VCaP (cell line): ENCODE results near the gene MAMLD1.

ENCODE experiments used
- H3K27ac ChIP-seq: fragments of 450-650 bp; 2 replicates; pipeline ENCODE4 v1.5.1; 2017
- CTCF ChIP-seq: fragments of 450-650 bp; conservative IDR thresholded peaks from 2 replicates; pipeline ENCODE4 v1.5.1; 2017; ENCODE audit warnings: mild to moderate bottlenecking, moderate library complexity

MAMLD1 gene

DNA sequence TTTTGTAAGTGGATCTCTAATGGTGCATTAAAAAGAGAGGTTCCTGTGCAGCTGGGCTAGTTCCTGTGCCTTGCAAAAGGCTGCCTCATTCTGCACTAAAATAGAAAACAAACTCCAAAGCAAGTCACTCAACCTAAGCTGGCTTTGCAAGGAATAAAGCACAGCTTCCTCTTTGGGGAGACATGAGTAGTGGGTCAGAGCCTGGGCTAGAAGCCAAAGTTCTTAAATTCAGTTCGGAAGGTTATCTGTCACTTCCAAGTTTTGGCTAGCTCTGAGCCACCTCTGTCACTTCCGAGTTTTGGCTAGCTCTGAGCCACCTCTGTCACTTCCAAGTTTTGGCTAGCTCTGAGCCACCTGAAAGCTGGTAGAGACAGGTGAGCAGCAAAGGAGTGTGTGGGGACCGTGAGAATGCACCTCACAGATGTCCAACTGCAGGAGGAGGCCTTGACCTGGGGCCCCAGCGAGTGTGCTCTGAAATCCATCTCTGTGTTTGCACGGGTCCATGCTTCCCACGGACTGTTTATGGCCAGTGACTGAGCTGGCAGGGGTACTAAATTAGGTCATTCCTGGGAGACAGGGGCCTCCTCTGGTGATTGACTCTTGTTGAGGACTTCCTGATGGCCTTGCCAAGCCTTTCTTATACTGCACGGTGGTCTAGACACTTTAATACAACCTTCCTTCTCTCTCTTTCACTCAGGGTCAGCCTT is 36.4 kb upstream of the MAMLD1 start:
- no peak for TF ChIP-seq CTCF
- H3K27ac ChIP-seq: no peak overlapping the region

DNA sequence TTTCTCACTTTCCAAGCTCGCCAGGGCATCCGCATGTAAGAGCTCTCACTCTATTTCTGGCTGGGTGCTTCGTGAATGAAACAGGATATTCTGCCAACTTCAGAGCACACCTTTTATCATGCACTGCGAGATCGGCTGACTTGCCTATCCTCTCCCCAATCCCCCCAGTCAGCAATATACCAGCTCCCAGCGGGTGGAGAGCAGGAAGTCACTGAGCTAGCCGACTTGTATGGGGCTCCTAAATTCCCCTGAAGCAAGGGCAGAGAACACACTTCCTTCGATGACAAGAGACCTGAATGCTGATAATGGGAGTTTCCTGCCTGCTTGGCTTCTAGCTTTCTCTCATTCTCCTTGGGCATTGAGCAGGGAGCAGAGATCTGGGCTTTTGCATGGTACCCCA is 33.8 kb upstream of the MAMLD1 start:
- H3K27ac ChIP-seq: no peak overlapping the region
- no peak for TF ChIP-seq CTCF

DNA sequence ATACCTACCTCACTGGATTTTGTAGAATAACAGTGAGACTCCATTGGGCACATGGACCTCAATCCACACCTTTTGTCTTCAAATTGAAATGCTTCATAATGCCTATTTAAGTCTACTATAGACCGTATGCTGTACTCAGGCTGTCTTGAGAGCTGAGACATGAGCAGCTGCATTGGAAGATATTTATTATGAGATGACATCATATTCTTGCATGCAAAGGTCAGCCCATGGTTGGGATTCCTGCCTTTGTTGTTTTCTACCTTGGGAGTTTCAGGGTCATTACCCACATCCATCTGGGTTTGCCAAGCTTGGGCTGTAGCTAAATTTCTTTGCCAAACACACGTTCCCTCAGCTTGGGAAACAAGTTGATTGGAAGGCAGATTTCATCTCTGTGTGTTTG is 33.2 kb upstream of the MAMLD1 start:
- TF ChIP-seq CTCF: no peak
- H3K27ac ChIP-seq: no peak overlapping the region

DNA sequence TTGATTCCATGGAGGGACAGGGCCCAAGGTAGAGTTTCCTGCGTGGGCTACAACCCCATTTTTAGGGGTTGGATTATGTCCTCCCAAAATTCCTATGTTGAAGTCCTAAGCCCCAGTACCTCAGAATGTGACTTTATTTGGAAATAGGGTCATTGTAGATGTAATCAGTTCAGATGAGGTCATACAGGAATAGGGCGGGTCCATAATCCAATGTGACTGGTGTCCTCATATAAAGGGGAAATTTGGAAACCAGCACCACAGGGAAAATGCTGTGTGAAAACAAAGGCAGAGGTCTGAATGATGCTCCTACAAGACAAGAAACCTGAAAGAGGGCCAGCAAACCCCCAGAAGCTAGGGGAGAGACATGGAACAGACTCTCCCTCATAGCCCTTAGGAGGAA is 31.1 kb upstream of the MAMLD1 start:
- TF ChIP-seq CTCF: no peak
- H3K27ac ChIP-seq: no peak overlapping the region

DNA sequence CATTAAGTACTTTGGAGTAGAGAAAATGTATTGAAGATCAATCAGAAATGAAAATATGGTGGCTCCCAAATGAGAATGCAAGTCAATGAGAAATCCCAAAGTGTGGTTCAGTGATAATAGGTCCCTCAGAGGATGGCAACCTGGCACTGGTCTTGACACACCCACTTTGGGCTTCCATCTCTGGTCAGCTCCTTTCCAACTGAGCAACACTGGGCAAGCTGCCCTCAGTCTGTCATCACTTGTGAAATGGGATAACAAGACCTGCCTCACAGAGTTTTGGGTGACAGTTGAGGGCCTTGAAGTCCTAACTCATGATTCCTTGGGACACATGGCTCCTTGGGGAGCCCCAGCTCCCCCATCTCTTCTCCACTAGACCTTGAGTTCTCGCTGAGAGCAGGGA is 29.0 kb upstream of the MAMLD1 start:
- no peak for TF ChIP-seq CTCF
- no peak overlapping the region for H3K27ac ChIP-seq

- TF ChIP-seq CTCF: no peak
- no peak overlapping the region for H3K27ac ChIP-seq
Observed at GRCh38 chrX:150334981-150335380, 28.1 kb upstream of the MAMLD1 start.

DNA sequence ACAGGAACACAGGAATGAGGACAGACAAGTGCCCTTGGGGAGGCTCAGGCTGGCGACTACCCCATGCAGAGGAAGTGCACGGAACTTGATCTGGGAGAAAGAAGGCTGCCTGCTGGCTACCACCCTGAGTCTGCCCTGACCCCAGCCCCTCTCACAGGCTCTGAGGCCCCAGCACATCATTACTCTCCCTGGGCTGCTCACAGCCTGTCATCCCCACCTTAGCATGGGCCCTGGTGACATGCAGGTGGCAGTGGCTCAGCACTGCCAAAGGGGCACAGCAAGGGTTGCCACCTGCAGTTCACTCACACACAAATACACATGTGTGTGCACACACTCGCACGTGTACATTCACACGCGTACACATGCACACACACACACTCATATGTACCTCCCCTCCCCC is 26.1 kb upstream of the MAMLD1 start:
- TF ChIP-seq CTCF: no peak

DNA sequence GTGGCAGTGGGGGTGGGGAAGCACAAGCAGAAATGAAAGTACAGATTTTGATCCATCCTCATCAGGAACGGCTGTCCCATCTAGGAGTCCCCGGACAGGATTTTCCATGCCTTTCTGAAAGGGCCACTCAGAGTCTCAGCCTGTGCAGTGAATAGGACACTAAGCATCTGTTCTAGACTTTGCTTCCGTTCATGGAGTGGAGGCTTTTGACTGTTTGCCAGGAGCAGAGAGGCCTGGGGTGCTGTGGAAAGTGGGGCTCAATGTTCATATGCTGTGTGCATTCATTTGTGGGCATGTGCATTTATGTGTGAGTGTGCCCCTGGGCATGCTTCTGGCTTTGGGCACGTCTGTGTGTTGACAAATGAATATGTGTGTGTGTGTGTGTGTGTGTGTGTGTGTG is 25.6 kb upstream of the MAMLD1 start:
- no peak overlapping the region for H3K27ac ChIP-seq
- no peak for TF ChIP-seq CTCF

More for the DNA sequence above, 26.1 kb upstream of the MAMLD1 start:
- H3K27ac ChIP-seq: no peak overlapping the region
